NB4 (cell line): ENCODE data around the gene ODF4.

Source experiments
- DNase-seq: peaks from one replicate; pipeline ENCODE4 v3.0.0; 2010; ENCODE audit warnings: low read depth
- H3K4me3 ChIP-seq: one replicate; pipeline ENCODE4 v1.5.1; 2011; ENCODE audit warnings: mild to moderate bottlenecking, low read depth, low read length, moderate library complexity
- MYC ChIP-seq: IDR thresholded peaks from 2 replicates; pipeline ENCODE4 v1.6.1; 2011; ENCODE audit warnings: low read depth, low read length
- POLR2A ChIP-seq: IDR thresholded peaks from 2 replicates; pipeline ENCODE4 v1.6.1; 2011; ENCODE audit warnings: mild to moderate bottlenecking; ENCODE audit not compliant: insufficient read length; ENCODE audit errors: extremely low read depth
- TF ChIP-seq, protein P1 (sequence below): IDR thresholded peaks from 2 replicates; pipeline ENCODE4 v1.6.1; 2011; ENCODE audit warnings: low read depth, low read length
- TF ChIP-seq, protein P2 (sequence below): IDR thresholded peaks from one replicate; pipeline ENCODE4 v1.5.1; 2012; ENCODE audit warnings: low read depth, low read length

The ODF4 gene

DNA sequence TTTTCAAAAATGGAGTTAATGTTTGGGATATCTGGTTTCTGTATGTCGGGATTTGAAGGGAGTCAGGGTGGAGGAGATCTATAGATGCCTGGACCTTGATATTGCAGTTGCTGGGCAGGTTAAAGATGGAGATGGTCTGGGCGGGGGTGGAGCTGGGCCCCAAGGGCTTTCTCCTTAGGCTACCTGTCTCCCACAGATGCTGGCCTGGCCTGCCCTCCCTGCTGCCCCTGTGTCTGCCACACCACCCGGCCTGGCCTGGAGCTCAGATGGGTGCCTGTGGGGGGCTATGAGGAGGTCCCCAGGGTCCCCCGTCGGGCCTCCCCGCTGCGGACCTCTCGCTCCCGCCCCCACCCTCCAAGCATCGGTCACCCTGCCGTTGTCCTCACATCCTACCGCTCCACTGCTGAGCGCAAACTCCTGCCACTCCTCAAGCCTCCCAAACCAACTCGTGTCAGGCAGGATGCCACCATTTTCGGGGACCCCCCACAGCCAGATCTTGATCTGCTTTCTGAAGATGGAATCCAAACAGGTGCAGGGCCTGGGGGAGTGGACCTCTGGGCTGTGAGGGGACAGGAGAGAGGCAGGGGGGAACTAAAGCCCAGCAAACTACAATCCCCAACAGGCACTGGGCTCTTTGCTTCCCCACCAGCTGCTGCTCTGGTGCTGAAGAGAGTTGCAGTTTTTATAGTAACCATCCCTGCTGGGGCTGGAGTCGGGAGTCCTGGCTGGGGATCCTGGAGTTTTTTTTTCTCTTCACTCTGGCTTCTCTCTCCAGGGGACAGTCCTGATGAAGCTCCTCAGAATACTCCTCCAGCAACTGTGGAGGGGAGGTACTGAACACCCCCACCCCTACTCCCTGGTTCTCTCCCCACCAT is 26.7 kb upstream of the ODF4 start:
- DNase-seq, result no peak
- no peak overlapping the region for H3K4me3 ChIP-seq
- no peak for TF ChIP-seq POLR2A
- TF ChIP-seq, protein P1, sequence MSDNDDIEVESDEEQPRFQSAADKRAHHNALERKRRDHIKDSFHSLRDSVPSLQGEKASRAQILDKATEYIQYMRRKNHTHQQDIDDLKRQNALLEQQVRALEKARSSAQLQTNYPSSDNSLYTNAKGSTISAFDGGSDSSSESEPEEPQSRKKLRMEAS, result no peak
- no peak for TF ChIP-seq MYC
- TF ChIP-seq, protein P2, sequence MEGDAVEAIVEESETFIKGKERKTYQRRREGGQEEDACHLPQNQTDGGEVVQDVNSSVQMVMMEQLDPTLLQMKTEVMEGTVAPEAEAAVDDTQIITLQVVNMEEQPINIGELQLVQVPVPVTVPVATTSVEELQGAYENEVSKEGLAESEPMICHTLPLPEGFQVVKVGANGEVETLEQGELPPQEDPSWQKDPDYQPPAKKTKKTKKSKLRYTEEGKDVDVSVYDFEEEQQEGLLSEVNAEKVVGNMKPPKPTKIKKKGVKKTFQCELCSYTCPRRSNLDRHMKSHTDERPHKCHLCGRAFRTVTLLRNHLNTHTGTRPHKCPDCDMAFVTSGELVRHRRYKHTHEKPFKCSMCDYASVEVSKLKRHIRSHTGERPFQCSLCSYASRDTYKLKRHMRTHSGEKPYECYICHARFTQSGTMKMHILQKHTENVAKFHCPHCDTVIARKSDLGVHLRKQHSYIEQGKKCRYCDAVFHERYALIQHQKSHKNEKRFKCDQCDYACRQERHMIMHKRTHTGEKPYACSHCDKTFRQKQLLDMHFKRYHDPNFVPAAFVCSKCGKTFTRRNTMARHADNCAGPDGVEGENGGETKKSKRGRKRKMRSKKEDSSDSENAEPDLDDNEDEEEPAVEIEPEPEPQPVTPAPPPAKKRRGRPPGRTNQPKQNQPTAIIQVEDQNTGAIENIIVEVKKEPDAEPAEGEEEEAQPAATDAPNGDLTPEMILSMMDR, result no peak

DNA sequence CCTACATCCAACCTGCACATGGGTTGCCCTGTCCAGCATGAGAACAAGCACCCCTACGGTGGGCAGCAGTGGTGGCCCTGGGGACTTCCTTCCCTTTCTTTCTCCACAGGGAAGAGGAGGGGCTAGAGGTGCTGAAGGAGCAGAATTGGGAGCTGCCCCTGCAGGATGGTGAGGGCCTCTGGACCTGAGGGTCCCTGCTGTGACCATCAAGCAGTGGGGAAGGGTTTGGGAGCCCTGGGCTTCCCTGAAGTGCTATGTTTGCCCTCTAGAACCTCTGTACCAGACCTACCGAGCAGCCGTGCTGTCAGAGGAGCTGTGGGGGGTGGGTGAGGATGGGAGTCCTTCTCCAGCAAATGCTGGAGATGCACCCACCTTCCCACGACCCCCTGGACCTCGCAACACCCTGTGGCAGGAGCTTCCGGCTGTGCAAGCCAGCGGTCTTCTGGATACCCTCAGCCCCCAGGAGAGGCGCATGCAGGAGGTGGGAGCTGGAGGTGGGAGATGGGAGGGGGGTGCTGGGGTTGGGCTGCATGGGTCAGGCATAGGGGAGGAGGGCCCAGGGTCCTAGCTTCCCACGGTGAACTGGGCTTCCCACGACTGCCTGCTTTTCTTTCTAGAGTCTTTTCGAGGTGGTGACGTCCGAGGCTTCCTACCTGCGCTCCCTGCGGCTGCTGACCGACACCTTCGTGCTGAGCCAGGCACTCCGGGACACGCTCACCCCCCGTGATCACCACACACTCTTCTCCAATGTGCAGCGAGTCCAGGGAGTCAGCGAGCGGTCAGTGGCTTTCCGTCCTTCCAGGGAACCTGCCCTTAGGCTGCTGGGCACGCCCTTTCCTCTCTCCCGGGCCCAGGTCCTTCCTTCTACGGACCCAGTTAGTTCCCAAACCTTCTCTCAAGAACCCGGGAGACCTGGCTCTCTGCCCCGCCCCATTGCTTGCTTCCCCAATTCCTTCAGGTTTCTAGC is 24.6 kb upstream of the ODF4 start:
- DNase-seq, result no peak
- TF ChIP-seq, protein P2, result no peak
- TF ChIP-seq, protein P1, result no peak
- TF ChIP-seq MYC (no peak), POLR2A (no peak)
- H3K4me3 ChIP-seq, result no peak overlapping the region

DNA sequence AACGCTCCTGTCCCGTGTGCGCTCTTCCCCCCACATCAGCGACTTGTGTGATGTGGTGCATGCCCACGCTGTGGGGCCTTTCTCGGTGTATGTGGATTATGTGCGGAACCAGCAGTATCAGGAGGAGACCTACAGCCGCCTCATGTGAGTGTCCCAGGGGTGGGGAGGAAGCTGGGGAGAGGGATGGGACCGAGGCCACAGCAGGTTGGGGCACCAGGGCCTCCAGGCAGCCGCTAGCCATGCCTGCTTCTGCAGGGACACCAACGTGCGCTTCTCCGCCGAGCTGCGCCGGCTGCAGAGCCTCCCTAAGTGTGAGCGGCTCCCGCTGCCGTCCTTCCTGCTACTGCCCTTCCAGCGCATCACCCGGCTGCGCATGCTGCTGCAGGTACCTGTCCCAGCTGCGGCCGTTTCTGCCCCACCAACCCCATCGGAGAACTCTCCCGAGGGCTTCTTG is 23.8 kb upstream of the ODF4 start:
- no peak overlapping the region for H3K4me3 ChIP-seq
- TF ChIP-seq, protein P2, result no peak
- TF ChIP-seq POLR2A, result no peak
- no peak for TF ChIP-seq MYC
- TF ChIP-seq, protein P1, result no peak
- DNase-seq, result no peak

DNA sequence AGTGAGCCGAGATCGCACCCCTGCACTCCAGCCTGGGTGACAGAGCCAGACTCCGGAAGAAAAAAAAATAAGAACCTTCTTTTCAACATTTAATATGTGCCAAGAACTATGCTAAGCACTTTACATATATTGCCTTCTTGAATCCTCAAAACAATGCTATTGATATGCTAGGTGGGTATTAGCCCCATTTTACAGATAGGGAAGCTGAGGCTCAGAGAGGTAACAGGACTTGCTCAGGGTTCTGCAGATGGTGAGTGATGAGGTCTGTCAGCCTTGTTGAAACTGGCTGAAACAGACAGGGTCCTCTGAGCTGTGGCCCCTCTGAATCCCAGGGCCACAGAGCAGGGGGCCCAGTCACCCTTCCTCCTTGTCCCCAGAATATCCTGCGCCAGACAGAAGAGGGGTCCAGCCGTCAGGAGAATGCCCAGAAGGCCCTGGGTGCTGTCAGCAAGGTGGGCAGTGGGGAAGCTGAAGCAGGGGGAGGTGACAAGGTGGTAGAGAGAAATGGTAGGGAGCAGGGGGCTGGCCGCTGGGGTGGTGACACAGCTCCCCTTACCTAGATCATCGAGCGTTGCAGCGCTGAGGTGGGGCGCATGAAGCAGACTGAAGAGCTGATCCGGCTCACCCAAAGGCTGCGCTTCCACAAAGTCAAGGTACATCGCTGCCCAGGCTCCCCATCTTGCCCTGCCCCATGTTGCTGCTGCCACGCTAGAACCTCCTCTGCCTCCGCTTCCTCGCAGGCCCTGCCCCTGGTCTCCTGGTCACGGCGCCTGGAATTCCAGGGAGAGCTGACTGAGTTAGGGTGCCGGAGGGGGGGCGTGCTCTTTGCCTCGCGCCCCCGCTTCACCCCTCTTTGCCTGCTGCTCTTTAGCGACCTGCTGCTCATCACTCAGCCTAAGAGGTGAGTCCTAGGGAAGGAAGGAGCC is 21.4 kb upstream of the ODF4 start:
- H3K4me3 ChIP-seq, result no peak overlapping the region
- DNase-seq, result no peak
- TF ChIP-seq, protein P2, result no peak
- TF ChIP-seq, protein P1, result no peak
- TF ChIP-seq POLR2A, result no peak
- TF ChIP-seq MYC, result no peak

DNA sequence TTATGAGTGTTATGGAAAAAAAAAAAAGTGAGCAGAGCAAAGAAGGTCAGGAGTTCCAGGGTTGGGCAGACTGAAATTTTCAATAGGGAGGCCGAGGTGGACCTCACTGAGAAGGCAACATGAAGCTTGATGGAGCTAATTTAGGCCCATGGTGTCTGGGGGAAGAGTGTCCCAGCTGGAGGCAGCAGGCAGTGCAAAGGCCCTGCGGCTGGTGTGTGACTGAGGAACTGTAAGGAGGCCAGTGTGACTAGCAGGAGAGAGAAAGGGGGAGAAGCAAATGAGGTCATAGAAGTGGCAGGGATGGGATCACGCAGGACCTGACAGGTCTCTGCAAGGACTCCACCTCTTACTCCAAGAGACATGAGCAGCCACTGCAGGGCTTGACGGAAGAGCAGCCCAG is 19.4 kb upstream of the ODF4 start:
- H3K4me3 ChIP-seq, result no peak overlapping the region
- DNase-seq, result no peak
- no peak for TF ChIP-seq MYC
- no peak for TF ChIP-seq POLR2A
- TF ChIP-seq, protein P1, result no peak
- TF ChIP-seq, protein P2, result no peak
